Endothelial cell of hepatic sinusoid (primary cell): ENCODE measurements around the gene CREG2.

Source experiments
- in situ Hi-C: cut with HindIII; loops from 2 replicates; pipeline ENCODE4 v1.10.0; 2017; ENCODE audit warnings: low sequenced_read_pairs

Gene CREG2, protein sequence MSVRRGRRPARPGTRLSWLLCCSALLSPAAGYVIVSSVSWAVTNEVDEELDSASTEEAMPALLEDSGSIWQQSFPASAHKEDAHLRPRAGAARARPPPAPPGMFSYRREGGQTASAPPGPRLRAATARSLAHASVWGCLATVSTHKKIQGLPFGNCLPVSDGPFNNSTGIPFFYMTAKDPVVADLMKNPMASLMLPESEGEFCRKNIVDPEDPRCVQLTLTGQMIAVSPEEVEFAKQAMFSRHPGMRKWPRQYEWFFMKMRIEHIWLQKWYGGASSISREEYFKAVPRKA

DNA sequence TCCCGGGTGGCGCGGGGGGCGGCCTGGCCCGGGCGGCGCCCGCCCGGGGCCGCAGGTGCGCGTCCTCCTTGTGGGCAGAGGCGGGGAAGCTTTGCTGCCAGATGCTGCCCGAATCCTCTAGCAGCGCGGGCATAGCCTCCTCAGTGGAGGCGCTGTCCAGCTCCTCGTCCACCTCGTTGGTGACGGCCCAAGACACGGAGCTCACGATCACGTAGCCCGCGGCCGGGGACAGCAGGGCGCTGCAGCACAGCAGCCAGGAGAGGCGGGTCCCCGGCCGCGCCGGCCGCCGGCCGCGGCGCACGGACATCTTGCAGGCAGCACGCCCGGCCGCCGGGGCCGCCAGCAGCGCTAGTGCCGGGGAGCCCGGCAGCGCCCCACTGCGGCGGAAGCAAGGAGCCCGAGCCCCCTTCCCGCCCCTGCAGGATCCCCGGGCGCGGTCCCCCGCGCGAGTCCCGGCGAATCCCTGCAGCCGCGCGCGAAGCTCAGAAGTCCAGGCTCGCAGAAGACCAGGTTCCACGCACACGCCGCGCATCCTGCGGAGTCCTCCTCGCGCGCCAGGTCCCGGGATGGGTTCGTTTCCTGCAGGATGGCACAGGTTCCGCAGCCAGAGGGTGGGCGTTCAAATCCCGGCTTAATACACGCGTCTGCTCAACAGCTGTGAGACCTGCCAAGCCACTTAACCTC is at the start of gene CREG2:
Gene CREG2, minus strand, starts transcription at position 353 of the 684 bp plus-strand sequence. Its CDS starts 46 bp downstream, at position 307.
- in situ Hi-C loops: no loop called here

DNA sequence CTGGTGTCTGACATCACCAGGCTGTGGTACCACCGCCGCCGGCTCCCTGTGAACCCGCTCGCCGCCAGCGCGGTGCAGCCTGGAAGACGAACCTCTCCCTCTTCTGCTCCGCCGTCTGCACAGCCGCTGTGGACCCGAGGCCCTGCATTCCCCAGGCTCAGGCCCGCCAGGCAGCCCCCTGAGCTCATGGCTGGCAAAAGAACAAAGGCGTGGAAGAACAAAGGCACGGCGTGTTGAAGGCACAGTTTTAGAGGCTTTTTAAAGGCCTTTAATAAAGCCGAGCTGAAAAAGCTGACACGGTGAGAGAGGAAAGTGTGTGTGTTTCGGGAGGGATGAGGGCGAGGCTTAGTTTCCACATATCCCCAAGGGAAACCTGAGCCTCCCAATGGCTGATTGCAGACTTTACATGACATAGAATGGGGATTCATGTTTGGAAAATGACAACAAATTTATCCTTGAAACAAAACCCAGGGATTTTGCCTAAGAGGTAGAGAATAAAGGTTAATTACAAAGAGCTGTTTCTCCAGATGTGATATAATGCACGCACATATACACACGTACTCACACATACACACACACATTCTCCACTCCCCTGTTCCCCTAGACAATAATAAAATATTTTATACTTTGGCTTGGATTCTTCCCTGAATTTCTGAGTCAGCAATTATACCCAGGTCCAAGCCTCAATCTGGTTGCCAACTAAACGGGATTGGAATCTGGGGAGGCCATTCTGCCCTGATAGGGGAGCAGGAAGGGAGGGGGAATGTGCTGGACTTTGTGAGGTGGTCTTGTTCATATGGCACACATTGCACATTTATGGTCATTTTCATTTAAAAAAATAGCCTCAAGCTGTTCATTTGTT is 47.9 kb upstream of the CREG2 start:
- in situ Hi-C loops: no loop called here

DNA sequence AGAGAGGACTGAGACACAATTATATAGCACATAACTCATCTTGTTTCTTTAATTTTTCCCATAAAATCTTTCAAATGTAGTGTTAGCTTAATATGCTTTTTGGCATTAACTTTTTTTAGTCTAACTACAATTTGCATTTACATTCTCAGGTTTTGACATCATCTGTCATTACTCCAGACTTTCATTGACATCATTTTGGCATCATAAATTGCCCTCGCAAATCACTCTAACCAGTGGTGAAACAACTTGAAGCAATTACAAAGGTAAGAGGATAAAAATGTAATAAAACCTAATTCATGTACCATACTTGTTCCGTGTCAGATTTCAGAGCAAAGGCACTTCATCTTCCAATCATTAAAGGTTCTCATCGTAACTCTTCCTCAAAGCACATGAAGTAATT is 46.2 kb upstream of the CREG2 start:
- in situ Hi-C loops: no loop called here

DNA sequence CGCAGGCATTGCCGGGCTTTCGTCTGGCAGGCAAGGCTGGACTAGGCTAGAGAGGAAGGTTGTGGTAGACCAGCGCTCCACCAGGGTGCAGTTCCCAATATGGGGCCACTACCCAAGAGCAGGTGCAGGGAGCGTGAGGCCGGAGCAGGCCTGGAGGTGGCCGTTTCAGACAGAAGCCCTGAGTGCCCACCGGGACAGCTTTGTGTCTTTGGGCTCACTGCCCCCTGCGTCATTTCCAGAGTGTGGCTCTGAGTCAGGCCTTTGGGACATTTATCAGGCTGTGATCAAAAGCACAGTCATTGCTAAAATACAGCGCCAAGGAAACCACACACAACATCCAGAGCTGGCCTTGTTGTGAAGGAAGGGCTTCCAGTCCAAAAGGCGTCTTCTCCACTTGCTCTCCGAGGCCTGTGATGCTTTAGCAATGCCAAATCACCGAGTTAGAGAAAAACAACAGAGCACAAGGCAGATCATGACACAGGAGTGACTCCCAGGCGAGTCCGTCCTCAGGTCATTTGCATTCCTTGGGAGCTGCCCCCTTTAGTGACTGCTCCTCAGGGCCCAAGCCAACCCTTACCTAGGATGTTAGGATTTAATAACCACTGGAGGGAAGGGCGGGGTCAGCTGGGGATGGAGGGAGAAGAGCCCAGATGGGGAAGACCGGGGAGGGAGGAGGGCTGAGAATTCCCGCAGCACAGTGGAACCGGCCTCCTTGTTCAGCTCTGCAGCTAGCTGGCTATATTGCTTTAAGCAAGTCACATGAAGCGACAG is 45.3 kb upstream of the CREG2 start:
- in situ Hi-C loops: no loop called here

DNA sequence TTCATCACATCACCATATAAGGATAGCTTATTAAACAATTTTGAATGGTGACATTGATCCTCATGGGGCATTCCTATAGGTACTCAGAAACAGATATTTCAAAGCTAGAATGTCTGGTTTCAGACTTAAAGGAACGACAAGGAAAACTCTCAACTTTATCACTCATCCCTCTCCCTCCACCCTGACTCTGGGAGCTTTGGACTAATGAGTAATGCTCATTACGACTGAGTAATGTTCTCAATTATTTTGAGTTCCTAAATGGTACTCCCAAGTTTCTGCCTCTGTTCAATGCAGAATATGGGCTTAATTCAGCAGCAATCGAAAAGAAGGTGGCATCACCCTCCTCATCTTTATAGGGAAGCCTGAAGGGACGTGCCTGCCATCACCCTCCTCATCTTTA is 44.2 kb upstream of the CREG2 start:
- in situ Hi-C loops: no loop called here

DNA sequence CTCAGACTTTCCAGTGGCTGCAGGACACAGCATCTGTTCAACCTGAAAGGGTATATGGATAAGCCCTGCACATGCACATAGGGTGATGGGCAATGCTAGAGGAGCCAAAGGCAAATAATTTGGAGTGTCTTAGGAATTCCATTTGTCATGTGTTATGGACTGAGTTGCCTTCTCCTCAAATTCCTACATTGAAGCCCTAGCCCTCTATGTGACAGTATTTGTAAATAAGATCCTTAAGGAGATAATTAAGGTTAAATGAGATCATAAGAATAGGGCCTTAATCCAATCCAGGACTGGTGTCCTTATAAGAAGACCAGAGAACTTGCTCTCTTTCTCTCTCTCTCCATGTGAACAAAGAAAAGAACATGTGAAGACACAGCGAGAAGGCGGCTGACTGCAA is 42.9 kb upstream of the CREG2 start:
- in situ Hi-C loops: no loop called here

DNA sequence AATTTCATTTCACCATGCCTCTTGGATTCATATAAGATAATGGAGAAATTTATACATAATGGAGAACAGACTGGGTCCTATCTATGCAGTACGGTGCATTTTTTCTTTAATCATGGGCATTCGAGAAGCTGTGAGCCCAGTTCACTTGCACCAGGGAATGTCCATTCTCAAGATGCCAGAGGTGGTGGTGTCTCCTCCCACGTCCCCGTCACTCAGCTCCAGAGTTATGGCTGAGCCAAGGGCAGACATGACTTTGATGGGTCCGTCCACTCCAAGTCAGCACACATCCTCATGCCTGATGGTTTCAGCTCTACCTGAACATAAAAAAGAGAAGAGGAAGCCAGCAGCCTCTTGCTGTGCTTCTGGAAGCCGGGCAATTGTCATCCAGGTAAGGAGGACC is 42.1 kb upstream of the CREG2 start:
- in situ Hi-C loops: no loop called here

DNA sequence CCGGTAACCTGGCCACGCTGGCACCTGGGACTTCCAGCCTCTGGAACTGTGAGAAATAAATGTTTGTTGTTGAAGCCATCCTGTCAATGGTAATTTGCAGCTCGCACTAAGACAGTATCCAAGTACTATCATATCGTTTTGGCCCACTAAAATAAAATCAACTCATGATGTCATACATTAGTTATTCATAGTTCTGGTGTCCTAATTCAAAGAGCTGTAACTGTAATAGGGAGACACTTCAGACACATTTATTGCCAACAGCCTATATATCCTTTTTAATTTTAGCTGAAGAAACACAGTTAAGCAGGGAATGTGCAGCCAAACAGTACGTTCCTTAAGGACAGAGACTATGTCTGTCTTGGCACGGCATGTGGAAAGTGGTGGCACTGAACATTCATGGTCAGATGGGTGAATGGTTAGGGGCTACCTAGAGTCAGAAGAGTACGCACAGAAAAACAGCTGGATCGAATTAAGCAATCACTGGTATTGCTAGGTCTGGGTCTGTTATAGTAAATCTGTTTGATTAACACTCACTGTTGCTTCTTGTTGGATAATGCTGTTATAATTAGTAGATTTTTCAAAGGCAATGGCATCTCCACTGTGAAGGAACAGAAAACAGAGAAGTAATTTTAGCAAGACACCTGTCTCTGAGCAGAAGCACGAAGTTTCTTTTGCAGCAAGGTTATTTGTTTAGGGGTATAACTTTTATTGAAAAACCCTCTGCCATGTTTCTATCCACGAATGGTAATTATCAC is 41.3 kb upstream of the CREG2 start:
- in situ Hi-C loops: no loop called here

DNA sequence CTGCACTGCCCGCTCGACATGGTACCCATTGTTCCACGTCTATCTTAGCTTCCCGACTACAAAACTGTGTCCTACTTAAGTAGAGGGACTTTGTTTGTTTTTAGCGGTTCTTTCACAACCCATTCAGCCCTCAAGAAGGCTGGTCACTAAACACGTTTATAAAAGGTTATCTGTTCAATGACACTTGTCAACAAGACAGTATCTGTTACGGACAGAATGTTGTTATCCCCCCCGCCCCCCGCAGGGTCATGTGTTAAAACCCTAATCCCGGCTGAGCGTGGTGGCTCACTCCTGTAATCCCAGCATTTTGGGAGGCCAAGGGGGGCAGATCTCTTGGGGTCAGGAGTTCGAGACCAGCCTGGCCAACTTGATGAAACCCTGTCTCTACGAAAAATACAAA is 40.4 kb upstream of the CREG2 start:
- in situ Hi-C loops: no loop called here

DNA sequence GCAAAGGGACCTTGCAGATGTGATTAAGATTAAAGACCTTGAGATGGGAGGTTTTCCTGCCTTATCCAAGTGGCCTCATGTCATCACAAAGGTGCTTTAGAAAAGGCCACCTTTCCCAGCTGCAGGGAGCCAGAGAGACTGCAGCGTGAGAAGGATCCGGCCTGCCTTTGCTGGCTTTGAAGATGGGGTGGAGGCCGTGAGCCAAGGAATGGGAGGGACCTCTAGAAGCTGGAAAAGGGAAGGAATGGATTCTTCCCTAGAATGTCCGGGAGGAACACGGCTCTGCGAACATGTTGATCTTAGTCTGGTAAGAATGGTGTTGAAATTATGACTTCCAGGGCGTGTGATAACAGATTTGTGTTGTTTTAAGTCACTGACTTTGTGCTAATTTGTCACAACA is 39.9 kb upstream of the CREG2 start:
- in situ Hi-C loops: no loop called here

DNA sequence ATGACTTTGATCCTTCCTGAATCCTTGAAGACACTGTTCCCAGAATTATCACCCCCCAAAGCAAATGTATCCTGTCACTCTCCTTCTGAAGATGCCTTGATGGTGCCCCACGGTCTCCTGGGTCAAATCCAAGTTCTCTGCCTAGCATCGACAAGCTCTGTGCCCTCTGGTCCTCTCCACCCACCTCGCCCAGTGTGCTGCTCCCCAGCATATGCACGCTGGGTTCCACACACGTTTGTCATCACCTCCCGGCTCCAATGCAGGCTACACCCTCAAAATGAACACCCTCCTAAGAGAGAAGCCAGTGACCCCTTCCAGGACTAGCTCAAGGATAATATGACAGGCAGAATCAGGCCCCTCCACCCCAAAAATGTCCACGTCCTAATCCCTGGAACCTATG is 39.5 kb upstream of the CREG2 start:
- in situ Hi-C loops: no loop called here

DNA sequence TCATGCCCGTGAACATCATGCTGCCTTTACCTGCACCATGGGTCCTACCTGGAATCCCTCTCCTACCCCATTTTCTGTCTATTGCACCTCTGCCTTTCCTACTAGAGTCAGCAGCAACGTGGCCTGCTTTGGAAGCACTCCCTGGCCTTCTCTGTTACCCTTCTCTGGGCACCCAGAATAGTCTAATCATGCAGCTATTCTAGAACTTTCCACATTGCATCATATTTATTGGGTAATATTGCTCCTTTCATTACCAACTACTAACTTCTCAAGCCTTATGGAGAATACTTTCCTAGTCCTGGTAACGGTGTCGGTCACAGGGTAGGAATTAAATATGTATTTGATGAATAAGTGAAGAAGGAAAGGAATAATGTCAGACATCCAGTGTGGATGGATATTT is 33.3 kb upstream of the CREG2 start:
- in situ Hi-C loops: no loop called here

DNA sequence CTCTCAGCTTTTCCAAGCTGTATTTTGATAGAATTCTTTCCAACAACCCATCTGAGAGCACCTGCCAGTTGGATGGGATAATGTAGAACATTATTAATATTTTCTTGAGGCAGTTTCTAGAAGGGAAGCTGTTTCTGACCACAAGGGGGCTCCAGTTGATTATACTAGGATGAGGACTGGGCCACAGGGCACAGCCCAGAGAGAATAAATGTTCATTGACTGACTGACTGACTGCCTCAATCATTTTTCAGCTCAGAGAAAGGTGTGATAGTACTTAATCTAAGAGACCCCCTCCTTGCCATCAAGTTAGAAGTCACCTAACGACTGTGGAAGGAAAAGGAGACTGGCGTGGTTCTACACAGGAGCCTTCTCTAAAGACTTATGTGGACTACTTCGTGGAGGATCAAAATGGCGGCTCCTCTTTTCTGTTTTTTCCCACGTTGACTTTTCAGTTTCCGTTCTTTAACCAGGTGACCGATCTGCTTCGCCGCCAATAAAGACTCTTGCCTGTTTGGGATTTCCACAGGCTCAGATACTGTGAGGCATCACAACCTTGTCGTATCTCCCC is 31.9 kb upstream of the CREG2 start:
- in situ Hi-C loops: loop anchor here (5.0 kb wide), 1 partner anchor 47 kb away; no protein-coding TSS in a partner anchor

DNA sequence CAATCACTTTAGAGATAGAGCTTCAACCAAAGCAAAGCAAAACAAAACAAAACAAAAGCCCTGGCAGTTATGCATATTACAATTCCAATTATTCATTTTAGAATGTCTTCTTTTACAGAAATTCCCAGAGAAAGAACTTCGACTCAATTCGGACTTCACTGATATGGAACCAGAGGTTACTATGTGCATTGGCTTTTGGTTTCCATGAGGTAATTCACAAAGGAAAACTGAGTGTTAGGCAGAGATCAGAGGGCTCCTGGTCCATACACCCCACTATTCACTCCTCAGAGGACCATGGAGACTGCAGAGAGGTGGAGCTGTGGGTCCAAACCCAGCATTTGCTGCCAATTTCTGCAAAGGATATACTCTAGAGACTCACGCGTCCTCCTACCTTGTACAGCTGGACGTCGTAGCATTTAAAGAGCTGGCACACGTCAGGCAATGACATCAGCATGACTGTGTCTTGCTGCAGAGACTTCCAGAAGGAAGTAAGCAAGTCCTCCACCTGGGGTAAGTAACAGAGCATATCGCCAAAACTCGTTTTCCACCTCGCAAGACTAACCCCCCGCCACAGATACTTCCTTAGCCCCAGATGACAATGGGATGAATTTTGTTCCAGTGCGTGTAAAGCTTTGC is 31.3 kb upstream of the CREG2 start:
- in situ Hi-C loops: loop anchor here (5.0 kb wide), 1 partner anchor 46 kb away; no protein-coding TSS in a partner anchor

DNA sequence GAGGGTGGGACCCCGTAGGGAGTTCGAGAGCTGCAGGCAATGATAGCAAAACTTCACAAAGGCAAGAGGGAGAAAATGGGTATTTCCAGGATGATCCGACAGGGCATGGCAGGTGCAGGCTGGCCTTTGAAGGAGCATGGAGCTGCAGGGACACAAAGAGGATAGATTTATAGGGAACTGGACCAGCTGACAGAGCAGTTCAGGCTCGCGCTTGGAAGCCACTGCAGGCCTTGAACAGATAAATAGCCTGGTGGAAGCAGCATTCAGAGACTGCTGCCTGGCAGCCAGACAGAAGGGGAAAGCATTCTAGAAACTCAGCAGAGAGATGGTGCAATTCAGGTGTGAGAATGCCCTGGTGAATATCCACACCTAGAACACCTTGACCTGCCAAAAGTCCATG is 29.3 kb upstream of the CREG2 start:
- in situ Hi-C loops: loop anchor here (5.0 kb wide), 1 partner anchor 44 kb away; no protein-coding TSS in a partner anchor

DNA sequence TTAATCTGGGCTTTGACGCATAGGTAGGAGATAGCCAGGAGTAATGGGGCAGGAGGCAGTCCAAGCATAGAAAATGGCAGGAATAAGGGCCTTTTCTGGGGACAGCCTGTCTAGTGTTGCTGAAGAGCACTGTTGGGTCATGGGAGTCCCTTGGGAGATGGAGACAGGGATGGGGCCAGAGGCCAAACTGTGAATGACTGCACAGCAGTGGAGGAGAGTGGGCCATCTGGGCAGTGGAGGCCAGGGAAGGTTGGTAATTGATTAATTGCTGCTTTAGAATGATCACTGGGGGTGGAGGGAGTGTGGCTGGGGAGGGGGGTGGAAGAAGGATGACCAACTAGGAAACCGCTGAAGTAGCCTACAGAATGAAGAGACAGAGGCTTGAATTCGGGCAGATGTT is 28.6 kb upstream of the CREG2 start:
- in situ Hi-C loops: loop anchor here (5.0 kb wide), 1 partner anchor 44 kb away; no protein-coding TSS in a partner anchor

DNA sequence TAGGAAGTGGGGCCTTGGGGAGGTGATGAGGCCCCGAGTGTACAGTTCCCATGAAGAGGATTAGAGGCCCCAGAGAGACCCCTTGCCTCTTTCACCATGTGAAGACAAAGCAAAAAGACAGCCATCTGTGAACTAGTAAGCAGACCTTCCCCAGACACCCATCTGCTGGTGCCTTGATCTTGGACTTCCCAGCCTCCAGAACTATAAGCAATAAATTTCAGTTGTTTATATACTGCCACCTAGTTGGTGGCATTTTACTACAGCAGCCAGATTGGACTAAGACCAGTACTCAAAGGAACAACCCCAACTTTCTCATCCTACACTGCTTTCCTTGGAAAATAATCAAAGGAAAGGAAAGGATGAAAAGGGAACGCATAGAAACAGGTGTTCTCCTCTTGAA is 27.9 kb upstream of the CREG2 start:
- in situ Hi-C loops: loop anchor here (5.0 kb wide), 1 partner anchor 43 kb away; no protein-coding TSS in a partner anchor

DNA sequence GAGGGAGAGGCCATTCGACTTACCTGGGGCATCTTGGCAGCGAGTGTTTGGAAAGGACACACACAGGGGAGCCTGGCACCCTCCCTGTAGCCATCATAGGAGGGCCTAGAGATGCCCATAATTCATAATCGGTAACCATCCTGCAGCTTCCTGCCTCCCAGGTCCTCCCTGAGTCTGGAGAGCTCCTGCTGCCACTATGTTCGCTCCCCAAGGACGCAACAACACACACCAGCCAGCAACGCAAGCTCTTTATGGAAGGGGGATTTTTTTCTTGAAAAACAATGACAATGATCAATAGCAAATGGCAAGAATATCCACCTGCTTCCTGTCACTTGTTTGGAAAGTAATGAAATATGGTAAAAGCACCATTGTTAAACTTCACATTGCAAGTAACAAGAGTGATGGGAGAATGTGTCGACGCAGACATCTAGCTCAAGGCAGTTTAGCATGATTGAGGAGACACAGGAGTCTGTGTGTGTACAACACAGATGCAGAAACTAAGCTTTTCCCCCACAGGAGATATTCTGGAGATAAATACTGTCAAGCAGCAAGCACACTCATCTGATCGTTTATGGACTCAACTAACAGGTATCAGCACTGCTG is 24.9 kb upstream of the CREG2 start:
- in situ Hi-C loops: no loop called here

DNA sequence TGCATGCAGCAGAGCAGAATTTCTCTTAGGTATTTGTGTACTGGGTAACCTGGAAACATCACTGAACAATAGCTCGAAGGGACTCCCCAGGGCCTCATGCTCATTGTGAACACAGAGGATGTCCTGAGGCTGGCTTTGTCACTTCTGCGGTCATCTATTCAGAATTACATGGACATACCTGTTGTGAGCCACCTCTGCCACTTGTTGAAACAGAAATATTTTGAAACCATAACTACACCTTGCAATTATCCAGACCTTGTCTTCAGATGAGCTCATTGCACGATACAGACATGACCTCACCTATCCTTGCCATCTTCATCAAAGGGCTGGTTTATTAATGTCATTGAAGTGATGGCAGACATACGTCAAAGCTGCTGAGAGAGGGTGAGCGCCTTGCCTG is 23.4 kb upstream of the CREG2 start:
- in situ Hi-C loops: no loop called here
